Keratinocyte (primary cell): Measurements from ENCODE around the gene GALNT13. TPM values are rescaled to one million over a fixed set of nuclear protein-coding genes. Genes with fewer than 3 reads are reported as not detected.

Experiments
- DNase-seq: peaks from one replicate; pipeline ENCODE4 v3.0.0-alpha.2; 2011; ENCODE audit warnings: low read depth, missing footprints, low spot score
- FAIRE-seq: peaks from 2 replicates; lab custom pipeline; 2011; peaks lifted over from hg19 to GRCh38; lab: Jason Lieb, UNC
- H2AFZ ChIP-seq: 2 replicates; pipeline ENCODE4 v1.6.0; 2012; ENCODE audit warnings: low read length, control low read depth, inconsistent platforms; ENCODE audit not compliant: control insufficient read depth
- H3K27ac ChIP-seq: 2 replicates; pipeline ENCODE4 v1.5.1; 2011; ENCODE audit warnings: low read length; ENCODE audit not compliant: control insufficient read depth, insufficient read depth
- H3K27me3 ChIP-seq: 3 replicates; pipeline ENCODE4 v1.6.0; 2011; ENCODE audit warnings: low read length; ENCODE audit not compliant: control insufficient read depth, insufficient read depth; ENCODE audit errors: extremely low read depth
- H3K36me3 ChIP-seq, 2 experiments: 2 replicates in 1 of 2; 3 replicates in 1 of 2; pipeline ENCODE4 v1.5.1; 2011; ENCODE audit warnings: low read length in 2 of 2, mild to moderate bottlenecking in 1 of 2; ENCODE audit not compliant: control insufficient read depth in 2 of 2, insufficient read depth in 2 of 2; ENCODE audit errors: extremely low read depth in 1 of 2
- H3K4me1 ChIP-seq: 3 replicates; pipeline ENCODE4 v1.5.1; 2011; ENCODE audit warnings: low read length; ENCODE audit not compliant: control insufficient read depth, insufficient read depth; ENCODE audit errors: extremely low read depth
- H3K4me2 ChIP-seq: 3 replicates; pipeline ENCODE4 v1.6.0; 2011; ENCODE audit warnings: low read depth, low read length; ENCODE audit not compliant: control insufficient read depth, insufficient read depth; ENCODE audit errors: extremely low read depth
- H3K4me3 ChIP-seq, 3 experiments: fragments of 200-600 bp in 1 of 3; sonication (generic) in 1 of 3; 2 replicates in 2 of 3; 3 replicates in 1 of 3; pipeline ENCODE4 v1.5.1; 2011 to 2016; ENCODE audit warnings: low read length in 3 of 3, mild to moderate bottlenecking in 3 of 3, control low read depth in 2 of 3, inconsistent platforms in 1 of 3, low read depth in 1 of 3, mixed read lengths in 1 of 3, mixed run types in 1 of 3, moderate library complexity in 1 of 3; ENCODE audit not compliant: control insufficient read depth in 2 of 3, insufficient read depth in 2 of 3; ENCODE audit errors: extremely low read depth in 1 of 3
- H3K79me2 ChIP-seq: 2 replicates; pipeline ENCODE4 v1.6.0; 2012; ENCODE audit warnings: low read length; ENCODE audit not compliant: control insufficient read depth, insufficient read depth
- H3K9ac ChIP-seq: 3 replicates; pipeline ENCODE4 v1.6.0; 2011; ENCODE audit warnings: low read length; ENCODE audit not compliant: control insufficient read depth, insufficient read depth; ENCODE audit errors: extremely low read depth
- H3K9me1 ChIP-seq: 3 replicates; pipeline ENCODE4 v1.6.0; 2011; ENCODE audit warnings: low read length; ENCODE audit not compliant: control insufficient read depth, insufficient read depth; ENCODE audit errors: extremely low read depth
- H3K9me3 ChIP-seq: 2 replicates; pipeline ENCODE4 v1.5.1; 2012; ENCODE audit warnings: low read depth, low read length; ENCODE audit not compliant: control insufficient read depth
- H4K20me1 ChIP-seq: 3 replicates; pipeline ENCODE4 v1.6.0; 2011; ENCODE audit warnings: low read length; ENCODE audit not compliant: control insufficient read depth, insufficient read depth; ENCODE audit errors: extremely low read depth
- EZH2 ChIP-seq: IDR thresholded peaks from one replicate; pipeline ENCODE4 v1.6.1; 2012; ENCODE audit warnings: inconsistent platforms, mild to moderate bottlenecking, low read length, moderate library complexity
- dilution Hi-C: fragments of 300-500 bp; cut with MboI; formaldehyde crosslinking; loops from one replicate; pipeline ENCODE4 v1.7.0; 2020; ENCODE audit warnings: low sequenced_read_pairs; ENCODE audit not compliant: extremely low pct_ligation_motif_present
- polyA plus RNA-seq, 5 experiments: library from polyadenylated mRNA; depleted of rRNA in 3 of 5; stranded (reverse) in 3 of 5; stranded (forward) in 1 of 5; unstranded in 1 of 5; fragments of >200 nt; gene quantifications; 1 replicate in 1 of 5; 2 replicates in 3 of 5; 3 replicates in 1 of 5; pipeline versions ENCODE4 v1.2.1 to v1.2.3, GENCODE V29; 2011 to 2012; ENCODE audit warnings: missing spikeins in 2 of 5, low read depth in 1 of 5, low replicate concordance in 1 of 5
- TF ChIP-seq, protein P1 (sequence below), 3 experiments: IDR thresholded peaks in 1 of 3; conservative IDR thresholded peaks in 1 of 3; optimal IDR thresholded peaks in 1 of 3; 2 replicates in 2 of 3; 3 replicates in 1 of 3; pipeline versions ENCODE3 to v1.5.1; 2011; ENCODE audit warnings: low read length in 3 of 3, mild to moderate bottlenecking in 3 of 3, moderate library complexity in 2 of 3, control low read depth in 1 of 3, inconsistent platforms in 1 of 3; ENCODE audit not compliant: insufficient read depth in 2 of 3; ENCODE audit errors: extremely low read depth in 1 of 3

GALNT13 gene
- polyA plus RNA-seq, 1 donor (not counting 4 experiments of a cell fraction or from before 2014, with no cell fraction given): not detected

DNA sequence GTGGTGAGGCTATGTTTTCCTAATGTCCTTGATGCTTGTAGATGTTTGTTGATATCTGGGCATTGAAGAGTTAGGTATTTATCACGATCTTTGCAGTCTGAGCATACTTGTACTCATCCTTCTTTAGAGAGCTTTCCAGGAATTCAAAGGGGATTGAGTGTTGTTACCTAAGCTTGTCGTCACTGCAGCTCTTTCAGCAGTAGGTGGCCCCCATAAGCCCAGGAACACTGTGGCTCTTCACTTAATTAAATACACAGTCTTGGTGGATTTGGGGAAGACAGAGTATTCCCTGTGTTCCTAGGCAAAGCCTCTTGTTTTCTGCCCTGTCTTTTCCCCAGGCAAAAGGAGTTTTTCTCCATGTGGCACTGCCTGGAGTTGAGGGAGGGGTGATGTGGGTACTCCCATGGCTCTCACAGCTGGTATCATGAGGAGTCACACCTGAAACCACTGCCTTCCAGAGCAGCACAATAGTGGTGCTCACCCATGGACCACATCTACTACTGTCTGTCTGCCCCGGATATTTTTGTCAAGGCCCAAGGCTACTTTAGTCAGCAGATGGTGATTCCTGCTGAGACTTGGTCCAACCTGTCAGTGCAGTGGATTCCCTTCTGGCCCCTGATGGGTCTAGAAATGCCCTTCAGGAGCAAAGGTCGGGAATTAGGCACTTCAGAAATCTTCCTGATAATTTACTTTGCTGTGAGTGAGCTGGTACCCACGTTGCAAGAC, 95.7 kb downstream of the GALNT13 start:
- Histone ChIP-seq H3K9me1 (no peaks in the 10 kb centered on the region), H3K4me2 (no peak overlapping the region), H3K27me3 (no peaks in the 10 kb centered on the region), H3K79me2 (no peaks in the 10 kb centered on the region), H3K4me1 (no peaks in the 10 kb centered on the region), H4K20me1 (no peaks in the 10 kb centered on the region), H3K36me3 (no peaks in the 10 kb centered on the region), H3K27ac (no peak overlapping the region), H3K9ac (no peak overlapping the region), H3K9me3 (peaks cover 2% of the 10 kb centered on the region), H2AFZ (no peak overlapping the region), H3K4me3 (no peak overlapping the region)
- dilution Hi-C loops: no loop called here
- no peak for DNase-seq
- FAIRE-seq: no peak
- TF ChIP-seq, protein P1, sequence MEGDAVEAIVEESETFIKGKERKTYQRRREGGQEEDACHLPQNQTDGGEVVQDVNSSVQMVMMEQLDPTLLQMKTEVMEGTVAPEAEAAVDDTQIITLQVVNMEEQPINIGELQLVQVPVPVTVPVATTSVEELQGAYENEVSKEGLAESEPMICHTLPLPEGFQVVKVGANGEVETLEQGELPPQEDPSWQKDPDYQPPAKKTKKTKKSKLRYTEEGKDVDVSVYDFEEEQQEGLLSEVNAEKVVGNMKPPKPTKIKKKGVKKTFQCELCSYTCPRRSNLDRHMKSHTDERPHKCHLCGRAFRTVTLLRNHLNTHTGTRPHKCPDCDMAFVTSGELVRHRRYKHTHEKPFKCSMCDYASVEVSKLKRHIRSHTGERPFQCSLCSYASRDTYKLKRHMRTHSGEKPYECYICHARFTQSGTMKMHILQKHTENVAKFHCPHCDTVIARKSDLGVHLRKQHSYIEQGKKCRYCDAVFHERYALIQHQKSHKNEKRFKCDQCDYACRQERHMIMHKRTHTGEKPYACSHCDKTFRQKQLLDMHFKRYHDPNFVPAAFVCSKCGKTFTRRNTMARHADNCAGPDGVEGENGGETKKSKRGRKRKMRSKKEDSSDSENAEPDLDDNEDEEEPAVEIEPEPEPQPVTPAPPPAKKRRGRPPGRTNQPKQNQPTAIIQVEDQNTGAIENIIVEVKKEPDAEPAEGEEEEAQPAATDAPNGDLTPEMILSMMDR (optimal IDR thresholded peaks at IDR 0.05 in 1 of 3, IDR thresholded peaks at IDR 0.05 in 1 of 3, conservative IDR thresholded peaks at IDR 0.05 in 1 of 3; ENCODE audit: extremely low read depth in 1 of 3, insufficient read depth in 2 of 3, low read length in 3 of 3): no peak
- TF ChIP-seq EZH2: no peak

DNA sequence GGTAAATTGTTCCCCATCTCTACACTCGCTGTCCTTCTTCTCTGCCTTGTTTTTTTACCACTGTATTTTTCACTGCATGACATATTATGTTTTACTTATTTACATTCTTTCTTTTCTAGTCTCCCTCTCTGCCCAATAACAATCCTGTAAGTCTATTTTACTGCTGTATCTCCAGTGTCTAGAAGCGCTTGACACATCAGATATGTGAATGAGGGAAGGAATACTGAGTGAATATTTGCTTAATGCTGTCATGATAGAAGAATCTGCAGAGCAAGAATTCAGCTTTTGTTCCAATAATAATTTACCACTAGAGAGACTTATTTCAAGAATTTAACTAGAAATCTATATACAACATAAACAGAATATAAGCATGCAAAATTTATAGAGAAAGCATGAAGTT, 99.5 kb downstream of the GALNT13 start:
- Histone ChIP-seq H3K27ac (no peak overlapping the region), H3K4me2 (no peak overlapping the region), H3K27me3 (no peaks in the 10 kb centered on the region), H3K4me1 (no peaks in the 10 kb centered on the region), H3K9ac (no peak overlapping the region), H2AFZ (no peak overlapping the region), H3K36me3 (no peaks in the 10 kb centered on the region), H4K20me1 (no peaks in the 10 kb centered on the region), H3K9me3 (peaks cover 2% of the 10 kb centered on the region), H3K4me3 (no peak overlapping the region), H3K79me2 (no peaks in the 10 kb centered on the region), H3K9me1 (no peaks in the 10 kb centered on the region)
- FAIRE-seq (no peak), DNase-seq (no peak)
- dilution Hi-C loops: no loop called here
- TF ChIP-seq, protein P1 (optimal IDR thresholded peaks at IDR 0.05 in 1 of 3, IDR thresholded peaks at IDR 0.05 in 1 of 3, conservative IDR thresholded peaks at IDR 0.05 in 1 of 3; ENCODE audit: extremely low read depth in 1 of 3, insufficient read depth in 2 of 3, low read length in 3 of 3): no peak
- TF ChIP-seq EZH2: no peak
